DMS53 (cell line): ENCODE data around the gene BEND7.
"Not testable (repeated sequence)": the region's sequence is repeated elsewhere in the genome, so short reads cannot be mapped to it uniquely, and the experiment has no call there.

Experiments
- DNase-seq: peaks from one replicate; lab custom pipeline; 2025; lab: John Stamatoyannopoulos, UW

Gene BEND7

DNA sequence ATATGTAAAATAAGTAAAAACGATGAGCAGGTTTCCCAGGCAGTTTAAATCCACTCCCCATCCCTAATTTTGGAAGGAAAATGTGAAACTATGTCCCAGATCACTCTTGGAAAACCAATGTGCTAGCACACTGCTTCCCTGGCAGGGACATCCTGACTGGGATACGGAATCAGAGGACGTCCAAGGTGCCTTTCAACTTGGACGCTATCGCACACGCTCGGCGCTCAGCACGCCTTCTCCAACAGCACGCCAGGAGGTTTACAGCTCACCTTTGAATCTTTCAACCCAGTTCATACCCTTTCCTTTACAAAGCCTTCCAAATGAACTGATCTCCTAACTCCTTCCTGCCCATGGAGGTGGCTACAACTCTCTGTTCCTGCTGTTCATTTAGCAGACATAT lies 47.1 kb downstream of the BEND7 start:
- no peak for DNase-seq

DNA sequence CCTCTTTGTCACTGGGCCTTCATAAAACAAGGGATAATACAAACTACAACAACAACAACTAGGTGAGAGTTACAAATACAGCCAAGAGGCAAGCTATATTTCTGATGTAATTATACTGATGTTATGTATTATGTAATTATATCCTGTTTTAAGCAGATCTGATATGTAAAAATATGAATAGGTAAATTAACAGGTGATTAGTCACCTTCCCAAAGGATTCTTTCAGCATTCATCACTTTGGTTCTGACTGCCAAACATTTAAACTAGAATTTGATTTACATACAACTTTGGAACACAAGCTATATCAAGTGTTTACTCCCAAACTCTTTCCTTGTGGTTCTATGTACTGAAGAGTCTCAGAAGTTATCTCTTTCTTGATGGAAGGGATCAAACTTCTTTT lies 53.7 kb downstream of the BEND7 start:
- no peak for DNase-seq

GRCh38 chr10:13473986-13474385 lies 54.8 kb downstream of the BEND7 start:
- no peak for DNase-seq

- no peak for DNase-seq
Observed at GRCh38 chr10:13472359-13472758, 56.5 kb downstream of the BEND7 start.

DNA sequence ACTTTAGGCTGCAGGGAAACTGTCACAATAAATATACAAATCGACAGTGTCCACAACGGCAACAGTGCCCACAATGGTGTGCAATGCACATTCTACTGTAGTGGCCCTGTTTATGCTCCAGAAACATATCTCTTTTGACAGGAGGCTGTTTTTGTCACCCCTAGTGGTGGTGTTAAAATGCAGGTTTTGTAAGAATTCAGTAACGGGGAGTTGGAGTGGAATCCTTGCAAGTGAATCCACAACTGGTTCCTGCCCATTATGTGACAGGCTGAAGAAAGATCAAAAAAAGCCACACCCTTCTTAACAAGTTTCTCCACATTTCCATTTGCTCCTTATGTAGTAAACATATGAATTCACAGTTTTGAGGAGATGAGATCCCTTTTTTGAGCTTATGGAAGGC lies 58.5 kb downstream of the BEND7 start:
- peak; percentile 38 for DNase-seq

GRCh38 chr10:13462551-13462950 lies 66.3 kb downstream of the BEND7 start:
- no peak for DNase-seq

GRCh38 chr10:13458687-13459012 lies 70.2 kb downstream of the BEND7 start:
- DNase-seq = no peak

- no peak for DNase-seq
Observed at GRCh38 chr10:13457958-13458686, 70.7 kb downstream of the BEND7 start.

DNA sequence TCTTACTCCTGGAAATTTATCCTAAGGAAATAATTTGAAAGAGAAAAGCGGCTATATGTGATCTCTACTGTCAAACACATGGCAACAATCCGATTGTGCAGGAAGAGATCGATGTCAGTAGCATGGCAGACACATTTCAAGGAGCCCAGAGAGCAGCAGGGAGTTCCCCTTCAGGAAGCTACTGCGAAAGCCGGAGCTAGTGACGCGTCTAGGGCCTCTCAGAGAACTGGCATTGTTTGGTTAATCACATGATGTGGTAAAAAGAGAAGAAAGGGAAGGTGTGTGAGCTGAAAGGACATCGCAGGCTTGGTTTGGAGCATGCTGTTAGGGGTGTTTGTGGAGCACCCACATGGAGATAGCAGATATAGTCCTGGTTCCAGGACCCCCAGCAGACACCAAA lies 74.9 kb downstream of the BEND7 start:
- no peak for DNase-seq

GRCh38 chr10:13450069-13450468 lies 78.7 kb downstream of the BEND7 start:
- no peak for DNase-seq

- DNase-seq = no peak
Observed at GRCh38 chr10:13449296-13449695, 79.5 kb downstream of the BEND7 start.

DNA sequence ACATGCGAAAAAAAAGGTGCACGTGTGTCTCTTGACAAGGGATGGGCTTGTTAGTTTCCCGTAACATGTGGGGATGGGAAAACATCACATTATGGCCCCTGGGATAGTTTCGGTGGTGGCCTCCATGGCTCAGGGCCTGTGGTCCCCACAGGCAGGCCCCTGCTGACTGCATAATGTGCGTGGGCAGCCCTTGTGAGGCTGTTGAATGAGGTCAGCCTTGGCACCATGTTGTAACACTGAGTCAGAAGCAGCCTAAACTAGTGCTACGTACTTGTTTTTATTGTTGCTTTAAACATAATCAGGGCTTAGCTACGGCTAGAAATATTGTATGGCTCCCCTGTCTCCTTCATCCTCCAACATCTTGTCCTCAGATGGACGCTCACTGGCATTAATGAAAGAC lies 80.6 kb downstream of the BEND7 start:
- no peak for DNase-seq

DNA sequence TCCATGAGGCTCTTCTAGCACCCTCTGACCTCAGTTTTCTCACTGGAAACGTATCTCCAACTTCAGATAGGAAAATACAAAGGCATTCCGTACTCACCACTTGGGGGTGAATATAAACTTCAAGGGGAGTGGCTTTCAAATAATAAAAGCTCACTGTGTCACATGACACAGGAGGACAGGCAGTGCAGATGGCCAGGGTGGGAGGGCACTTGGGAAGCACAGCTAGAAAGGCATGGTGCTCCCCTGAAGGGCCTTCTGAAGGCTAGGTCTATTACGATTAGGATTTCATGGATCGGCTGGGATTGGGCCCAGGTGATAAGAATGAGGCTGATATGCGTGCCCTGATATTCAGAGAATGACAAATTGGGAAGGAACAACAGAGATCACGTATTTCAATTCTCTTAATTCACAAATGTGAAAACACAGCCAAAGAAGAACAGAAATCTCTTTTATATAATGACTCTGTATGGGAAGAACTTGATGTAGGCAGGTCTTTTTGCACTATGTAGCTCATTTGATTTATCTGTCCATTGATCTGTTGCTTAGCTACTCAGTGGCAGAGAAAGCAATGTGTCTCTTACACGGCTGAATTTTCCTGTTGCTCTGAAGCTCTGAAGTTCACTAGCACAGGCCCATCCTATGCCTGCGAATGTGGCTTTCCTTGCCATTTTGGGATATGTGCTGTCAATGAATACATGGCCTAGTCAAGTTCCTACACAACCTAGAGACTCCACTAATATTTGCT lies 83.0 kb downstream of the BEND7 start:
- no peak for DNase-seq

- DNase-seq = no peak
Observed at GRCh38 chr10:13441476-13441875, 87.3 kb downstream of the BEND7 start.

GRCh38 chr10:13440185-13441061 lies 88.4 kb downstream of the BEND7 start:
- DNase-seq = peak; percentile 85

GRCh38 chr10:13439313-13440184 lies 89.3 kb downstream of the BEND7 start:
- peak; percentile 57 for DNase-seq

GRCh38 chr10:13437026-13437555 lies 91.7 kb downstream of the BEND7 start:
- peak; percentile 38 for DNase-seq

DNA sequence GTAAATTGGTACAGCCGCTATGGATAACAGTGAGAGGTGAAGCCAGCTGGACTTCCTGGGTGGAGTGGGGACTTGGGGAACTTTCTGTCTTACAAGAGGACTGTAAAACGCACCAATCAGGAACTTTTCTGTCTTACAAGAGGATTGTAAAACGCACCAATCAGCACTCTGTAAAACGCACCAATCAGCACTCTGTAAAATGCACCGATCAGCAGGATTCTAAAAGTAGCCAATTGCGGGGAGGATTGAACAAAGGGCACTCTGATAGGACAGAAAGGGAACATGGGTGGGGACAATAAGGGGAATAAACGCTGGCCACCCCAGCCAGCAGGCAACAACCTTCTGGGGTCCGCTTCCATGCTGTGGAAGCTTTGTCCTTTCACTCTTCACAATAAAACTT lies 100.9 kb downstream of the BEND7 start:
- not testable (repeated sequence) for DNase-seq

- no peak for DNase-seq
Observed at GRCh38 chr10:13425397-13425796, 103.4 kb downstream of the BEND7 start.

DNA sequence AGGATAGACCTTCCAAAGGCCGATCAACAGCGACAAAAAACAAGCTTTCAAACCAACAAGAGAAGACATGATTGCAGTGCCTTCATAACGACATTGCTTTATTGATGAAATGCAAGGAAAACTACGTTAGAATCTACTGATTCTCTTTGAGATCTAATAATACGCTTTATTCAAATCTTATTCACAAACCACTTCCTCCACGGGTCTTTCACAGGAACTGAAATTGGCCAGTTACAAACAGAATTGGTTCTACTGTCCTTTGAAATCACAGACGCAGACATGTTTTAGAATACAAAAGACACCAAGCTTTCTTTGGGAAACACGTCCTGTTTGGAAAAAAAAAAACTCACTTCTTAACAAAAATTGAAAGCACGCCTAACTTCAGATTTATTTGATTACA lies 106.0 kb downstream of the BEND7 start:
- DNase-seq = no peak

DNA sequence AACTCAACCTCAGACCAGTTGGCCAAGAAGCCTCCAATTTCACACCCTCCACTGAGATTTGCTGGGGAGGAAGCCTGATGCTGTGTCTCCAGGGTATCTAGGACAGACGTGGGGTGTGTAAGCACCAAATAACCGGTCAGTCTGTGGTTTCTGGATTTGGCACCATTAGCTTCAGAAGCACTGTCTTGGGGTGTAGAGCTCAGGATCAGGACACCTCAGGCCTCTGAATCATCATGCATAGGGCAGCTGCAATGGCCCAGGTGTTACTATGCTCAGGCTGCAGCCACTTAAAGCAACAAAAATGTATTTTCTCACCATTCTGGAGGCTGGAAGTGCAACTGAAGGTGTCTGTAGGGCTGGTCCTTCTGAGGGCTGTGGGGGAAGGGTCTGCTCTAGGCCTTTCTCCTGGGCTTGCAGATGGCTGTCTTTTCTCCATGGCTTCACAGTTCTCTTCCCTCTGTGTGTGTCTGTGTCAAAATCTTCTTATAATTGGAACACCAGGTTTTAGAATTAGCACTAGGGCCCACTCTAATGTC lies 107.4 kb downstream of the BEND7 start:
- DNase-seq = no peak
